Measurements from ENCODE around the gene ERBB4.

ERBB4 gene

DNA sequence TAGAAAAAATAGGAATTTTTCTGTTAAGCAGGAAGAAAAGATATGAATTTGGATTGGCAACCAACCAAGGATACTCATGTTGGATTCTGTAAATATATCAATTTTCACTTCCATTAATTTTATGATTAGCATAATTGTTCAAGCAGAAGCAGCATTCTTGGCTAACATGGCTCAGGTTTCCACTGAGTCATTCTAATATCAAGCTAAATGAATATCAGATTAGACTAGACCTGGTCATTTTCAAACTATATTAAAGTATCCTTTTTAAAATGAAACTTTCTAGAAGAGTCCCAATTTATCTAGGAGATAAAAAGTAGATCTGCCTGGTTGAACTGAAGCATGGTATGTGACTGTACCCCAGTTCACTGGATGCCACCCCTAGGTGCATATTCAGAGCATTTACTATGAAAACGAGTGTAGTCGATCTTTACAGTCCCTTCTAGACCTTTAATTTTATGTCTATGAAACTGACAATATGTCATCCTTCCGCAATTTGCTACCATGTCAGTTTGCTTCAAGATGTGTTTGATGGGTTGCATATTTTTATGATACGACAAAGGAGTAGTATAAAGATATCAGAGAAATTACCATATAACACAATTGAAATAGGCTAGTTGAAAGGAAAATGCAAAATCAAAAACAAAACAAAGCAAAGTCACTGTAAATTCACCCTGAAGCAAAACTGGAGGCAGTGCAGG, 704.9 kb downstream of the ERBB4 start:
- no peak for DNase-seq (ENCODE audit: low spot score)

DNA sequence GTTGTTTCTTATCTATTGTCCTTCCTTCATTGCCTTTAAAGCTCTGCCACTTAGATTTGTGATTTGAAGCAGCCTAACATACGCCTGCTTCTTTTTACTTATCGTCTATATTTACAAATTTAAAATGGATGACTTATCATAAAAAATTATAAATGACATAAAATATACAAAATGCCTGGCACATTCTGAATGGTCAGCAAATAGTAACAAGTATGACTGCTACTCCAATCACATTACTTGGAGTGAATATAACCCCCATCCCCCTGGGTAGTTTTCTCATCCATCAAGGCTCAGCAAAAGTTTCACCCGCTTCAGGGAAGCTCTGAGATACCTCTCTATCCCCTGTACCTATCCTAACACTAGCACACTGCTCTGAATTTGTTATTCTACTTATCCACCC, 708.9 kb downstream of the ERBB4 start:
- no peak for DNase-seq (ENCODE audit: low spot score)

DNA sequence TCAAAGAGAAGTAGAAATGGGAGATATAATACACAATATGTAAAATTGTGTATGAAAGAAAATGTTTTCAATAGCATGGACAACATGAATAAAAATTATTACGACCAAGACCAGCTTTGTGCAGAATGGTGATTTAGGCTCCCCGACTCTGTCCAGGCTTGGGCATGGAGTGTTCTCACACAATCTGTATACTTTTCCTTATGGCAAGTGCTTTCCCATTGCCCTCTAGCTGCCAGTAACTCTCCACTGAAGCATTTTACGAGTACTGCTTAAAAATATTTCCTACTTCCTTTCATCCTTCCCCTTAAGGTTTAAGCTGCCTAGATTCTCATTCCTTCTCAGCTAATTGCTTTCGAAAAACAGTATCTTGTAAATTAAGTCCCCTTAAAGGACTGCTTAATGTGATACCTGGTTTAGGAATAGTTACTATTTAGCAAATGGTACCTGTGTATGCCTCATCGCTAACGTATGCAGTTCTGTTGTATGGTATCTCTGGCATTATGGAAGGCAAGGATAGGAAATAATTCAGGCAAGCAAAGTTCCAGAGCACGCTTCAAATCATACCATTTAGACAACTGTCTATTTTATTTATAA, 714.6 kb downstream of the ERBB4 start:
- no peak for DNase-seq (ENCODE audit: low spot score)

DNA sequence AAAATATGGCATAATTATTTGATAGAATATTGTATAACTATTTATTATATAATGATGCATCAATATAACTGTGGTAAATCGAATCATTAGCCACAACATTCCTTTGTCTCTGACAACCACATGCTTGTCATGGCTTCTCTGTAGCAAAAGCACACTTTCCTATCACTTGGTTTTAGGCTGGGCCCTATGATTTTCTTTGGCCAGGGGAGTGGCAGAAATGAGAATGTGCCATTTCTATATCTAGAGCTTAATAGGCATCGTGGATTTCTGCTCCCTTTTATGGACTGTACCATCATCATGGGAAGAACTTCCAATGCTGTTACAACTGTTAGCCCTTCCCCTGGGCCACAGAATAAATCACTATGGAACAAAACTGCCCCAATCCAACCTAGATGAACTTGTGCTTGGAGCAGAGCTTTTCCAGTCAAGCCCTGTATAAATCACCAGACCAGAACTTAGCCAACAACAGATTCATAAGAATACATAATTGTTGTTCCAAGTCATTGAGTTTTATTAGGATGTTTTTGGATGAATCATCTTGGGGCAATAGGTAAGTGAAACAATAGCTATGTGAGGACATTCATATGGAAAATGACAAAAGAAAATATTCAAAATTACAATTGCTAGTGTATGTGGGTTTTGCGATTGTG, 715.8 kb downstream of the ERBB4 start:
- no peak for DNase-seq (ENCODE audit: low spot score)

DNA sequence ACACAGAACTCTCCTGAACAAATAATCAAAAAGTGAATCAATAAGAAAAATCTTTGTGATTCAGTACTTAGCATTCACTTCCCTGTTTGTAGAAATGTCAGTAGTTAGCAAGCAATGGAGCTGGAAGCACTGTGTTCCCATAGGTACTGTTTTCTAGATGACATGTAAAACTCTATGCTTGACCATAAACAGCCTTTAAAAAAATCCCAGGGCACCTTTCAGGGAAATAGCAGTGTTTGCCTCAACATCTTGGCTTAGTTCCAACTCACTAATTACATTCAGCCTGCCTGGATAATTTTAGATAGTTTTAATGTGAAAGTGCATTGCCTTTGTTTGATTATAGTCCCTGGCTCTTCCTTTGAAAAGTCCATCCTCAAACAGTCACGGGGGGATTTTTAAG, 721.8 kb downstream of the ERBB4 start:
- DNase-seq (ENCODE audit: low spot score) = no peak

DNA sequence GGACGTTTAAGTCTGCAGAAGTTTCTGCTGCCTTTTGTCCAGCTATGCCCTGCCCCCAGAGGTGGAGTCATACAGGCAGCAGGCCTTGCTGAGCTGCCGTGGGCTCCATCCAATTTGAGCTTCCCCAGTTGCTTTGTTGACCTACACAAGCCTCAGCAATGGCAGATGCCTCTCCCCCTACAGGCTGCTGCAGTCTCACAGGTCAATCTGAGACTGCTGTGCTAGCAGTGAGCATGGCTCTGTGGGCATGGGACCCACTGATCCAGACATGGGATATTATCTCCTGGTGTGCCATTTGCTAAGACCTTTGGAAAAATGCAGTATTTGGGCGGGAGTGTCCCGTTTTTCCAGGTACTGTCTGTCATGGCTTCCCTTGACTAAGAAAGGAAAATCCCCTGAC, 726.0 kb downstream of the ERBB4 start:
- DNase-seq (ENCODE audit: low spot score) = no peak

DNA sequence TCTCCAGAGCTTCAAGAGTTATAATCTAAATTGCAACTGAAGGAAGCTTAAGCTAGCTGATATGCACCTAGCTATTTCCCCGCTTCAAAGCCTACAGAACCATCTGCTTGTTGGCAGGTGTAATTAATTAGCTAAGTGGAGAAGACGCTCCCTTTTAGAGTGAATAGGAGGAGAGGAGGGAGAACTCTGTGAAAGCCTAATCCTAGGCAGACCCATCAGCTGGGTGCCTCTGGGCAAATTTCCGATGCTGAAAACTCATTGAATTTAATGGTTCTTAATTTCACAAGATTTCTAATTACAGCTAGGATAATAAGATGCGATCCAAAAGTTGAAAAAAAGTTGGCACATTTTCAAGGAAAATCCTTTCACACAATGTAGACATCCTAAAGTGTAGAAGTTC, 735.9 kb downstream of the ERBB4 start:
- no peak for DNase-seq (ENCODE audit: low spot score)

DNA sequence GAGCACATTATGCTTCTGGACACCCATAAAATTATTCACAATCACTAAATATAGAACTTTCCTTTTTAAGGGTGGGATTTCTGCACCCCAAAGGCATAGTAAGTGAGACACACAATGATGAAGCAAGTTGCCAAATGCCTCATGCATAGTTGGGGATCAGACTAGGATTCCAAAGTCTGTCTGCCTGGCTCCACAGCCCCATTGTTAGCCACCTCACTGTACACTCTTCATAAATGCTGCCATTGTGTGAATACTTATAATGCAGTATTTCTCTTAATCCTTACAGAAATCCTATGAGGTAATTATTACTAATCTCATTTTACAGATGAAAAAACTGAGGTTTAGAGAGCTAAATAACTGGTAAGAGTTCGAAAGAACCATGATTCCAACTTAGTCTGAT, 738.6 kb downstream of the ERBB4 start:
- no peak for DNase-seq (ENCODE audit: low spot score)

DNA sequence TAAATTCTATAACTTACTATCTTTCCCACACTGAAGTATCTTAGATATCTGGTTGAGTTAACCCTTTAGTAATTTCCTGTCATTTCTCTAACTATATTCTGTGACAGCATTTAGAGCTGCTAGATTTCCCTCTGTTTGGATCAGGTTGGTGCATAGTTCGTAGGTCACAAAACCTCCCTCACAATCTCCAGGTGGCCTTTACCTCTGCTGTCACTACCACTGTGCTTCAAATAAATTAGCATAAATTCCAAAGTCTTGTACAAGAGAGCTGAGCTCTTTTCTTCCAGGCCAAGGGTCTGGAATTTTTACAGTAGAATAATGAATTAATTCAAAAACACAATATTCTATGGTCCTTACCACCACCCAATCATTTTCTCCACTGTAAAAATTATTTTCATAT, 739.7 kb downstream of the ERBB4 start:
- DNase-seq (ENCODE audit: low spot score) = no peak

DNA sequence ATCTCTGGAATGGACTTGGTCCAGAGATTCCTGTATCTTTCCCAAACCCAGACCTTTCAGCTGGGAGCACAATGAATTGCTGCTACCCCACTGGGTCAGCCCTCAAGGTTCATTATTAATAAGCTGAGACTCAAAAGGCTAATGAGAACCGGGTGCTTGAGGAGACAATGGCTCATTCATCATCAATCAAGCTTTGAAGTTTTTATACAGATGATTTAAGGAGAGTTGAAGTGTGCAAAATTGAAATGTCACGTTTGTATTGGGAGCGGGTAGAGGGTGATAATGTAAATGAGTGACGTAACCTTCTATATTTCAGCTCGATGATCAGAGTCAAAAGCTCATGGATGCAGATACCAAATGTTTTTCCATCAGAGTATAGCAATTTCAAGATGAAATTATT, 744.9 kb downstream of the ERBB4 start:
- no peak for DNase-seq (ENCODE audit: low spot score)

DNA sequence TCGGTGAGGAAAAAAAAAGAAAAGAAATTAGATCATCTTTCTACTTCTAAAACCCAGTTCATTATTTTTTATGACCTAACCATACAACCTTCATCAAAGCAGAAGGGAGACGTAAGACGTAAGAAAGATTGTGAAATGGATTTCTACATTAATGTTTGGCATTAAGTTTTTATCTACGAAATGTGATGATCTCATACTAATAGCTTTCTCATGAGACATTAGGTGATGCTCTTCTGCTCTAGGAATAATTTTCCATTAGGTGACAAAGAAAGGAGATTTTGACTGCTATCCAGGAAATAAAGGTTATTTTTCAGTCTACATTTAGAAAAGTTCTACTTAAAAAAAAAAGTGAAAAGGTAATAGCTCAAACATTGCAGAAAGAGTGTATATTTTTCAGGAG, 748.6 kb downstream of the ERBB4 start:
- no peak for DNase-seq (ENCODE audit: low spot score)

DNA sequence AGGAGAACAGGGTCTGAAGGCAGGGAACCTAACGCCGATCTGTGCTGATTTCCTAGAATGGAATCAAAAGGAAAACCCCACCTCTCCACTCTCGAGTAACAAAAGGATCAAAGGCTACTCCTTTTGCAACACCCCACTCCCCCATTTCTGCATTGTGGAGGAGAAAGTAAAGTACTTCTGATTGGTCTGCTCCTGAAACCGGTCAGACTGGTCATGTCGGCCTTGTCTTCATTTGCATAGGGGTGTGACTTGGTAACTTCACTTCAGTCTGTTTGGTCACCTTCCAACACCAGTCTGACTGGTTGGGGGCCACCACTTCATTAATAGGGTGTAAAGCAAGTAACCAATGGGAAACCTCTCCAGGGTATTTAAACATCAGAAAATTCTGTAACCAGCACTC, 771.9 kb downstream of the ERBB4 start:
- no peak for DNase-seq (ENCODE audit: low spot score)

DNA sequence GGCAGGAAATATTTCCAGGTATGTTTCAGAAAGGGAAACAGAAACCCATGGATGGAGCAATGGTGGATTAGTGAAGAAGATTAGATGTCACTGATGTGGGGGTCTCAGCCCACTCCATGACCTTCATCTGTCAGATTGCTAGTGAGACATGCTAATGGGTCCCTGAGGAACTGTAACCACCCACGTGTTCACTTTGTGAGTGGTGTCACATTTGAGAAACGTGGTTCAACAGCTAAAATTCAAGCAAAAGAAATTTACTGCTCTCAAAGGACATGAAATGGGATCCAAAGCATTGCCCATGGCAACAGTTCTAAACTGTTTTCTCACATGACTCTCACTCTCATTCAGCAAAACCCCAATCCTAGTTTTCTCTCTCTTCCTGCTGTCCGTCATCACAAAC, 776.1 kb downstream of the ERBB4 start:
- no peak for DNase-seq (ENCODE audit: low spot score)

DNA sequence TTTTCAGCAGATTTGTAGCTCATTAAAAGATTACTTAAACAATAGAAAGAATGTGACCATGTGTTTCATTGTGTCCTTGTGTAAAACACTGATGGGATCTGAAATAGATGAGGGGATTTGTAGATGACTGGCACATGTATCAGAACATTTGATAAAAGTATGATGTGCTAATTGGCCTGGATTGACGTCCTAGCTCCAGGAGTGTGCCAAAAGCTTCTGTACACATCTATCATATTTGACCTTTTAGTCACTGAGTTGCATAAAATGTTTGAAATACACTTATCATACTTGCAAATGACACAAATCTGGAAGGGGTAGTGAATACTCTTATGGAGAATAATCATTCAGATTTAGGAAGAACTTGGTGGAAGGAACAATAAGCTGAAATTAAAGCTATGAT, 778.5 kb downstream of the ERBB4 start:
- no peak for DNase-seq (ENCODE audit: low spot score)

DNA sequence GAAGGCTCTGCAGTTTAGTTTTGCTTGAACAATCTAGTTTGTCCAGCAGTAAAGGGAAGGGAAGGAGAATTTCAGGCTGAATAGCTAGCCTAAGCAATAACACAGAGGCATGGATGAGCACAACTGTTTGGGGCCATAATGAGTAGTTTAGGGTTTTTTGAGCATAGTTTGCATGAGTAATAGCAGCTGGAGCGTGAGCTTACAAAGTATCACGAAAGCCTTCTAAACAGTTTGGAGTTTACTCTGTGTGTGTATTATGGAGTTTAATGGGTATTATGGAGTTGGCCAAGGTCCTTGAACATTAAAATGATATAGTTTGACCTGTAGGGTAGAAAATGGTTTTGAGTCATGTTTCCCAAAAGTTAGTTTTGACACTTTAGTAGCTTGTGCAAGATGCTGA, 782.3 kb downstream of the ERBB4 start:
- no peak for DNase-seq (ENCODE audit: low spot score)

DNA sequence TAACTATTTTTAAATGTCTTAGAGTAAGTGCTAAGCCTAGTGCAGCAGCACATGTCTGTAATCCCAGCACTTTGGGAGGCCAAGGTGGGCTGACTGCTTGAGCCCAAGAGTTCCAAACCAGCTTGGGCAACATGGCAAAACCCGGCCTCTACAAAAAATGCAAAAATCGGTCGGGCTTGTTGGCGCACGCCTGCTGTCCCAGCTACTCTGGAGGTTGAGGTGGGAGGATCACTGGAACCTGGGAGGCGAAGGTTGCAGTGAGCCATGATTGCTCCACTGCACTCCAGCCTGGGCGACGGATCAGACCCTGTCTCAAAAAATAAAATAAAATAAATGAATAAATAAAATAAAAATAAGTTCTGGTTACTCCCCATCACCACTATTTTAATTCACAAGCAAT, 783.4 kb downstream of the ERBB4 start:
- no peak for DNase-seq (ENCODE audit: low spot score)

DNA sequence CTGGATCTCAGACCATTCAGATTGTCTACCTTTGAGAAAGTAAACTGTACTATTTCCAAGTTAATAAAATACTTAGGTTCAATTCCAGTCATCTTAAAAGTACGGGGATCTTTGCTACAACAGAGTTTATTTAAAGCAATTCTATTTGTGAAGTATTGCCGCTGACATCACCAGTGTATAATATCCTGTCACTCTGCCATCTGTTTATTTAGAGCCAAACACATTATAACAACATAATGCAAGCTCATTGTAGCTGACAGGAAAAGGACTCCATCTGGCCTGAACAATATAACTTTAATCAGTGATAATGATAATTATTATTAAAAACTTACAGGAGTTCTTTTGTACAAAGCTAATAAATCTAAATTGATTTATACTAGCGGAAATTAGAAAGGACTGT, 786.8 kb downstream of the ERBB4 start:
- DNase-seq (ENCODE audit: low spot score) = no peak

DNA sequence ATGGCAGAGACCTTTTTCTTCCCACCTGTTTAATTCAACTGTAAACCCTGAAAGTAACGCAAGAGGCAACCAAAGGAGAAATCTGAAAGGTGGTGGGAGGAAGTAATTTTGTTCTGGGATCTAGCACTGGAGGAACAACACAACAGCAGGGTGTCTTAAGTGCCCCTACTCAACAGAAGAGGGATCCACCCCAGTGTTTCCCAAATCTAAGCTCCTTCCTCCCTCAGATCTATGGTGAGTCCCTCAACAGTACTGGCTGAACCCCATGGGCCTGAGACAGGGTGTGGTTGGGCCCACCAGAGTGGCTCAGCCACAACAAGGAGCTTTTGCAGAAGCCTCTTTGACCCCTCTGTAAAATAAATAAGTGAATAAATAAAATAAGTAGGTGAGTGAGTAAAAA, 790.3 kb downstream of the ERBB4 start:
- DNase-seq (ENCODE audit: low spot score) = no peak

DNA sequence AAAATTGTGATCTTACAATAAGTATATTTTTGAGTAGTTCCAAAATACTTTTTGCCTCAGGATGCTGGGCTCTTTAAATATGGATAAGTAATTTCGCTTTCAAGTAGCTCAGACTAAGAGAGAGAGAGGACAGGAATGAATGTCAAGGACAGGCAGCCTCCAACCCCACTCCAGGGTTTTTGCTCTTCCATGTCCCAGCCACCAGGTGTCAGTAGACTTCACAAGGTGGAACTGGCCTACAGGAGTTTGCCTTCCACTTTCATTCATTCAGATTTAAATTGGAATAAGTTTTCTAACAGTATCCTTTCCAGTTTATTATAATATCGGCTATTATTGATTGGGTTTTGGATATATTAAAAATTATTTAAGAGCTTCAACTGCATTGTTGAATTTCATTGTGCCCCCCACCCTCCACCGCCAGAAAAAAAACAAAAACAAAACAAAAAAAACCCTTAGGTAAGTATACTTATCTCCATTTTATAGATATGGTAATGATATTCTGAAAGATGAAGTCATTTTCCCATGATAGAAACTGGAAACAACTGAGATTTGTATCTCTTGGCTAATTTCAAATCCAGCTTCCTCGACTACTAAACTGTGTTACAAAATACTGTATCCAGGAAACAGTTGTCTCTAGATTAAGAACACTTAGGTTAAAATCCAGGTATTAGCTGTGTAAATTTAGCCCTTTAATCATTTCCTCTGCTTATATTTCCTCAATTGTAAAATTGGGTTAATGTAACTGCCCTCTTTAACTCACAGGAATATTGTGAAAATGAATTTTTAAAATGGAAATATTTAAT, 793.1 kb downstream of the ERBB4 start:
- DNase-seq (ENCODE audit: low spot score) = peak; percentile 58

DNA sequence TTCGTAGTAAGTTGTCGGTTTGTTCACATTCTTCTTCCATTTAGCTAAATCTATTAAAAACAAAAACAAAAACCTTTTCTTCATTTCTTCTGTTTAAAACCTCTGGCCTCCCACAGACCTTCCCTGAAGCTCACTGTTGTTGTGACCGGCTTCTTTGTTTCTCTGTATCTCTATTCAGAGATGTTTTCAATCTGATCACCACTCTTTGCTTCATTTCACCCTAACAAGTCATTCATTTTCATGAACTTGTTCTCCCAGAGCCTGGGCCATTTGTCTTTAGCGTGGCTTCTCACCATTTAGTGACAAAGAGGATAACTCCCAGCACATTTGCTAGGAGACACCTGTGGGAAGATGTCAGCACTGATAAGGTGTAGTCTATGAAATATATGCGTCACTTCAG, 794.2 kb downstream of the ERBB4 start:
- DNase-seq (ENCODE audit: low spot score) = no peak

DNA sequence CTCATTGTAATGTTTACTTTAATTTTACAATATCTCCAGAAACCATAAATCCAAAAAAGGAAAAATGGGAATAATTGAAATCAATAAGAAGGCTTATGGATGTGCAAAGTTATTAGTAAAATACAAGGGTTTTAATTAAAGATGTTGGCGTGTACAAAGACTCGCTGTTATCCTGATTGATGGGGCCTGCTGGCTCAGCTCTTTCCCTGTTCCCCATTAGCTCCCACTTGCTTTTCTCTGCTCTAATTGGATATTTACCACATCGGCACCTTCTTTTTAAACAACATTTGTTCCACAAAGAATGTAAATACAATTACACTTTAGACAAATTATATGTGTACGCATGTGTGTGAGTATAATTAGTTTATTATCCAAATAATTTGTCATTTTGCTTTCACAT, 796.6 kb downstream of the ERBB4 start:
- no peak for DNase-seq (ENCODE audit: low spot score)

DNA sequence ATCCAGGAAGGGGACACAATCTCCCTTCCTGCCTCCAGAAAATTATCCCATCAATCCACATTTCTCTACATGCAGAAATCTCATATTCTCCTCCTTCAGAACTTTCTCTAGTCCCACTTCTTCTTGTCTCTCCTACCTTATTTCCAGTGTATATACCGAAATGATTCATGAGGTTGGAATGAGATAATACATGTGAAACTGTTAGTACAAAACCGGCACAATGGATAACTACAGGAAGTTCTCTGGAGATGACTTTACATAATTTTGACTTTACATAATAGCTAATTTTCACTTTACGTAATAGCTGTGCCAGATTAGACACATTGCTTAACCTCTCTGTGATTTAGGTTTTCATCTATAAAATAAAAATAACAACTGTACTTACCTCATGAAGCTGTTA, 801.3 kb downstream of the ERBB4 start:
- DNase-seq (ENCODE audit: low spot score) = no peak

DNA sequence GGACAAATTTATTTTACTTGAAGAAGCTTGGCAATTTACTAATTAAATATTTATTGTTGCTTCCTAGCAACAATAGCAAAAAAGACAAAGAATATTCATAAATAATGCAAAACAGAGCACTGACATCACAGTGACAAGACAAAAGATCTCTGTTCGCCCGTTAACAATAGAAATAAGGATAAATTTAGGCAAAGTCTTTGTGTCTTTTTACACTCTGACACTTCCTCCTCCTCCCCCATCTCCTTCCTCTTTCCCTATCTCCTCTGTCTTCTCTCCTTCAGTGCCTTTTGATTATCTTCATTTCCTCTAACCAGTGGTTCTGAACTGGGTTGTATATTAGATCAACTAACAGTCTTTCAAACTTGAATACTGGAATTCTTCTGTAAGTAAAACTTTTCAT, 808.4 kb downstream of the ERBB4 start:
- no peak for DNase-seq (ENCODE audit: low spot score)
